ELR (cell line): ENCODE data around the gene HHLA2.
A peak's percentile ranks its signal among the peaks of the same experiment; 100 is the strongest.

Source experiments
- DNase-seq: peaks from one replicate; pipeline ENCODE4 v3.0.0-alpha.2; 2015; ENCODE audit warnings: low read depth

The HHLA2 gene

DNA sequence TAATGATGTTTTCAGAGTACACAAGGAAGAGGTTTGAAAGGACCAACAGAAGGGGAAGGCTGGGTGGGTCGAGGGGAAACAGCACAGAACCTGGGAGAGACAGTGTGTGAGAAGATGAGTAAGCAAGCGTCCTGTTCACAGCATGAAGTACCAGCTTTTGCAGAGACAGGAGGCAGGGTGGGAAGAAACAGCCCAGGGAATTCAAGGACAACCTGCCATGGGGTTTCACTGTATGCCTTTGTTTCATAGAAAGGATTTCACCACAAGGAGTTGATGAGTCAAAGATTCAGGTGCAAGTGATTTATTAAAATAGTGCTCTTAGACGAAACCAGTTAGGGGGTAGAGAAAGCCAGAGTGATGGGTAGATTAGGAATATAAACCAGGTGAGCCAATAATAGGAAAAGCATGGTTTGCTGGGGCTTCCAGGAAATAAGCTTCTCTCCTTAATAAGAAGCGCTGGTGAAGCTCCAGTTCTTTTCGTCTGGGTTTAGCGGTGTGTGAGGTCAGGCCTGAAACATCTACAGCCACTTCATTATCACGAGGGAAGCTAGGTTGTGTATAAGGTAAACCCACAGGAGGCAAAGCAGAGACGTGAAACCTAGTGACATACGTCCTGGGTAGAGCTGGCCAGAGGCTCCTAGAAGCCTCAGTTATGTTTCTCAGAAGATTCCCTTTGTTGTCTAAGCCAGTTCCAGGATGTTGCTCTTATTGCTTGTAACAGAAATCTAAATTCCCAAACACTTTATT lies 3.9 kb downstream of the HHLA2 start:
- no peak for DNase-seq

GRCh38 chr3:108301695-108302404 lies 5.5 kb downstream of the HHLA2 start:
- DNase-seq: peak; percentile 42

DNA sequence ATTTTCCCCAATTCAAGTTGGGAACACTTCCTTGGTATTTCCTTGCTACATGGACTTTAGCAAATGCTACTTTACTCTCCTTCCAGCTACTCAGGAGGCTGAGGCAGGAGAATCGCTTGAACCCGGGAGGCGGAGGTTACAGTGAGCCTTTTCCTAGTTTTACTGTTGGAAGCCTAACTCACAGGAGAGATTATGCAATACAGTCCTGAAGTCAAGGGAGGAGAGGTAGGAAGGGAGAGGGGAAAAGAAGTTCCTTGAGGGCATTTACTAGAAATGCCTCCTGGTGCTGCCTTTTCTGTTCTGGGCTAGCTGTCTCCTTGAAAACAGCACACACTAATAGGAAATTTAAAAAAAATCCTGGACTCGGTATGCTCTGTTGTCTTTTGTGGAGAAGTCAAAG lies 6.2 kb downstream of the HHLA2 start:
- no peak for DNase-seq

DNA sequence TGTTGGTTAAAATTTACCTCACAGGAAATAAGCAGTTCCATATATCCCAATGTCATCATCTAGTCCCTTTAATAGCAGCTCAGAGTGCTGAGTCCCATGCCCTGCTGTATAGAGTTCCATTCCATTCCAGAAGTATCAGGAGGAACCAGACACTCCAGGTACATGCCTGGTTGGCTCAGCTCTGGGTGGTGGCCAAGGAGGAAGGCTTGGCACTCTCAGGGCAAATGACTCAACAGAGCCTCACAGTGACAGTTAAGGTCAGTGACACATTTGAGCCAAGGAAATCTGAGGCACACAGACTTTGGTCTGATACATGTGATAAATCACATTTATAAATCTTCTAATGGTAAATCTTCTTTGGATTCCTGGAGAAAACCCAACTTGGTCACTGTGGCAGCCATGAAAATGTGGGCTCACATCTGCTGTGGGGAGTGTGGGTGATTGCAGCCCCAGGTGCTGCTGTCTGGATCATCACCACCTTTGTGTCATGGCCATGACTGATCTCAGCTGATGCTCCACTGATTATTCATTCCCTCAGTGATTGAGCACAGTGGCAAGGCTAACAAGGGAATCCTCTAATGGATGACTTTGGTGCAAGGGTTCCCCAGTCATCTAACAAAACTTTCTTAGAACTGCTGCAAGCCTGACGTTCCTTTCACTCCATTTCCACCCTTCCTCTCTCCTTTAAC lies 9.3 kb downstream of the HHLA2 start:
- DNase-seq: peak; percentile 49

DNA sequence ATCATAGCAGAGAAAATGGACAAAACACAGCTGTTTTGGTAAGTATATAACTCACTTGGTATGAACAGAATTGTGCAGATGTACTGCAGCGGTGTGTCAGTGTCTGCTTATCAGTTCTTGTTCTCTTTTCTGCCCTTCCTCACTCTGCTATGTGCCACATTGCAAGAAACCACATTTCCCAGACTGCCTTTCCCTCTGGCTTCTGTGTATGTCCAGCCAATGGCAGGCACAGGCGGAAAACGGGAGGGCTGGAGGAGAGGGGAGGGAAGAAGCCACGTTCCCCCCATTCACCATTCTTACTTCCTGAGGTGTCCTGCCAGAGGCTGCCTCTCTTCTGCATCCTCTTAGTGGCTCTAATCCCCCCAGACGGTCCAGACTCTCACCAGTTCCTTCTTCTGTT lies 15.4 kb downstream of the HHLA2 start:
- DNase-seq: no peak

DNA sequence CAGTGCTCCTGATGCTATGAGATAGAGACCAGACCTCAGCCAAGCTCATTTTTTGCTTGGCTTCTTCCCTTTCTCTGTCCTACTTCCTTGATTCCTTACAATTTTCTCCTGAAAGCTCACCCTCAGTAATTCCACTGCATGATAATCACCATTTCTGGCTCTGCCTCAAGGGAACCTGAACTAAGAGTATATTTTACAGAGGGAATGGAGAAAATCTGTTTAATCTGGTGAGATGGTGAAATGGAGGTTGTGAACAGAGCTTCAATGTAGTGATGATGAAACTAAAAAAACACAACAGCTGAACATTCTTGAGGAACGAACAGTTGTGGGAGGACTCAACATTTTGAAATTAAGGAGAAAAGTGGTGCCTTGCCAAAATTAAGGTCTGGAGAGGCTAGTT lies 16.3 kb downstream of the HHLA2 start:
- no peak for DNase-seq

DNA sequence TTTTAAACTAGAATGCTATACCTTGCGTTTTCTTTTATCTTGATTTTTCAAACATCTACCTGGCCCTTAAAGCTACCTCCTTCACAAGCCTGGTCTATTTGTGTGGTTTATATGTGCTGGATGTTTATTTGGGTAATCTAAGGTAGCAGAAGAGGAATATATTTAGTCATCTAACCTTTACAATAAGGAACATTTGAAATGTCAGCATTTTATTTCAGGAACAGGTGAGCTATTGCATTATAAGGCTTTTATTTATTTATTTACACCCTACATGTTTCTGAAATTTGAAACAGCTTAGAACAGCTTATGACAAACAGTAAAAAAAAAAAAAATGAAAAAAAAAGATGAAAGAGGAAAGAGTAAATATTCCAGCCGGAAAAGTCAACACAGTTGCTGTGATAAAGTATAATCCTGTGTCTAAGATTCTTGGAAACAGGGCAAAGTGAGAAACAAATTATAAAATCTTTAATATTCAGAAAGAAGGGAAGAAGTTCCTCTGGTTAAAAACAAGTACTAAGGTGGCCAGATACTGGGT lies 19.5 kb downstream of the HHLA2 start:
- DNase-seq: no peak

DNA sequence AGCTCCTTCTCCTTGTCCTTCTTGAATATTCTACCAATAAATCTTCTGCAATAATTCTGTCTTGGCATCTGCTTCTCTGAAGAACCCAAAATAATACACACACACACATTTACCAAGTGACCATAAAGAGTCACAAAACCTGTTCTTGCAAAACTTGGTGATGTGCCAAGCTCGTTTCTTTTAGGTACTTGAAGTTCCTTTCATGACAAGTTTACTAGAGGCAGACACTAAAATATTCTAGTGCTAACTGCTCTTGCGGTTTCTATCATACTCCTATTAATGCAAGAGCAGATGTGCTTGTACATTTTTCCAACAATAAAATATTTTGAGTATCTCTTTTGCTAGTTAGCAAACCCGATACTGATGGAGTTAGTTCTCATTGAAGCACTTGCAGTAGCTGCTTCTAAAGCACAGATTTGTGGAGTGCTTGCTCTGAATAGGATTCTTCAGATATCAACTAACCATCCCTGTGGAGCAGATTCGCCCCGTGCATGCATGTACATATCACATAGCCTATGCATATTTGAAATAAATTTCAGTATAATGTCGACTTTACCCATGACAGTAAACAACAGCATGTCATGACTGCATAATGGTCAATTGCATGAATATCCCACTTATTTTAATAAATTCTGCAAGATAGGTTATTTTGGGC lies 23.2 kb downstream of the HHLA2 start:
- DNase-seq: no peak

DNA sequence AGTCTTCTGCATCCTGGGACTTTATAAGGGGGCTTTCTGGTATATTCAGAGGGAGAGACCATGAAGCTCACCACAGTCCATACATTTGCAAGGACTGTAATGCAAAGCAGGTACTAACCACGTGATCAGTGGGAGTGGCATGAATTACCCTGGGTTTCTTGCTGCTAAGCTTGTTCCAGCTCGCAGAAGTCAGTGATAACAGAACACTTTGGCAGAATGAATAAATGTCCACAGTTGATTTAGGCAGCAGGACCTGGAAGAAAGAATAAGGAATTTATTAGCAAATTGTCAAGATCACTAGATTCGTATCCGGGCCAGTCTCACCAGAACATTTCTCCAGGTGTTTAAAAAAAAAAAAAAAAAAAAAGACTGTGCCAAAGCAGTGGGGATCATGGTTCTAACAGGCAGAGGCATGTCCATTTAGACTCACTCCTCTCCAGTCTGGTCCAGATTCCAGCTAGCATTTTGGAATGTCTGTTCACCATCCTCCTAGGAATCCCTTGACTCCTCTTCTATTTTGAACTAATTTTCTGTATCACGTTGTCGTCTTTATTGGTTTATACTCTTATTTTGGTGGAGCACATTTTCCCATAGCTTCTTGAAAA lies 24.5 kb downstream of the HHLA2 start:
- DNase-seq: no peak

GRCh38 chr3:108322352-108322751 lies 26.0 kb downstream of the HHLA2 start:
- DNase-seq: no peak

DNA sequence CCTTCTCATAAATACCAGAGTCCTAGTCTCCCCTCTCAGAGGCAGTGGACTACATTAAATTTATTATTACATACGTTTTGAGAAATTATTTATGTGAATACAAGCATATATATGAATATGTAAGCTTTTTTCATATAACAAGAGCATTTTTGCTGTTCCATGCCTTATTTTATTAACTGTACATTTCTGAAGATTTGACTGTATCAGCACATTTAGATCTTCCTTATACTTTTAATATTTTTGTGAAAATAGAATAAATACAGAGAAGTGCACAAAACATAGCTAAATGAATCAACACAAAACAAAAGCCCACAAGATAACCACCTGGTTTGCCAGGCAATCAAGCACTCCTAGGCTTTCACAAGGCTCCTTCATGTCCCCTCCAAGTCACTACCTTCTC lies 27.8 kb downstream of the HHLA2 start:
- no peak for DNase-seq

GRCh38 chr3:108327168-108327567 lies 30.8 kb downstream of the HHLA2 start:
- no peak for DNase-seq

DNA sequence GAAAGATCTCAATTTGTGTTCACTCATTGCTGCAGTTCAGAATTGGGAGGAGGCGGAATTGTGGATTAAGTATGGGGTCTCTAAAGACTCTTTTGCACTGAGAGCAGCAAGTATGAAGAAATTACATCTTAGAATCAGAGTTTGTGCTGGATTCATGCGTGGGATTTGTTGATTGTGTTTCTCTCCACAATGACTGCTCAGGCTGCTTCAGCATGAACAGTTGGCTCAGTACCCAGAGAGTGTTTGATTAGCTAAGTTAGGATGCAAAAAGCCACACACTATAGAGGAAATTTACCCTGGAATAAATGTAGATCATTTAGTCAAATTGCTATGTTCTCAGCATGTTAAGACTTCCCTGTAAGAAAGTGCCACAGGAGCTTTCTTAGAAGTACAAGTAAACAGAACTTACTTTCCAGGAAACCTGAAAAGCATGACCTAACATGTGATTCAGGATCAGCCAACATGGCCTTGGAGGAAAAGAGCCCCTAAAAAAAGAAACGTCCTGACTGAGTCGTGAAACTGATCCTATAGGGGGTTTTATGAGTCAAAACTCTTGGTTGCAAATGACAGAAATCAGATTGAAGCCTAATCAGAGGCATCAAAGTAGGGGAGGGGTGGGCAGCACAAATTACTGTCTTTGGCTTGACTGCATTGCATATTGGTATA lies 32.6 kb downstream of the HHLA2 start:
- no peak for DNase-seq

- DNase-seq: no peak
Observed at GRCh38 chr3:108329508-108329907, 33.2 kb downstream of the HHLA2 start.

DNA sequence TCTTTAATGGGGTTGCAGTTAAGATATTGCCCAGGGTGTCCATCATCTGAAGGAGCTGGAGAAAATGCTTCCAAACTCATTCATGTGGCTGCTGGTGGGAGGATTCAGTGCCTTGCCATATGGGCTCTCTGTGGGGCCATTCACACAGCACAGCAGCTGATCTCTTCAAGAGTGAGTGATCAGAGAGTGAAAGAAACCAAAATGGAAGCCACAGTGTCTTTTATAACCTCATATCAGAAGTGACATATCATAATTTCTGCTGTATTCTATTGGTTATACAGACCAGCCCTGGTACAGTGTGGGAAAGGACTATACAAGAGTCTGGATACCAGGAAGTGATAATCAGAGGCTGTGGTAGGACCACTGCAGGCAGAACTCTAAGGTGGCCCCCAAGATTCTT lies 33.6 kb downstream of the HHLA2 start:
- no peak for DNase-seq

DNA sequence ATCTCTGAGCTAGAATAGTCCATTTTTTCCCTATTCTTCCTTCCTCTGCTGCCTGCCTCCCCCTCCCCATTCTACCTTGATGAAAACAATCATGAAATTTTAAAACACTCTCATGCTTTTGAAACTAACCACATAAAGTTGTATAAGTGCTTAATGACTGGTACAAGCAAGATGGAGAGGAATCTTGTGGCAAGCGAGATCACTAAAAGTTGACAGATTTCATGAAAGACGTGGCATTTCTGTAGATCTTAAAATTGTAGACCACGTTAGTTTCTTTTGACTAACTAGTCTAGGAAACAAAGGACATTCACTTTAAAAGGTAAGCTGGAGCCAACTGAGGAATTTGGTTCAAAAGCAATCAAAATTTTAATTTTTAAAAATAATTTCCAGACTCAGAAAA lies 35.4 kb downstream of the HHLA2 start:
- DNase-seq: no peak

DNA sequence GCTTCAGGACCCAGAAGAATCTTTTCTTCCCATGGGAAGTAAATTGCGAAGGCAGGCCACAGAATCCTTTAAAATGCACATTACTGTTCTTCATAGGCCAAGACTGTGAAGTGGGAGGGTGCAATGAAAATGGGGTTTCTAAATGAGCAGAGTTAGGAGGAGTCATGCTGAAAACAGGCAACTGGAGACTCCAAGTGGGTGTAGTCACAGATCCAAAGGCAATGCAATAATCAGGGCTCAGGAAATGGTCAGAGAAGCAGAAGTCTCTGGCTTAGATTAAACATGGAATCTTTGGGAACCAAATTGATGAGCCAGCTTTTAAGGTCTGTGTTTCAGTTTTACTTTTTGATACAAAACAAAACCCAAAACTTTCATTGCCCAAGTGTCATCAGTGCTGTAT lies 37.6 kb downstream of the HHLA2 start:
- DNase-seq: no peak

GRCh38 chr3:108334701-108335100 lies 38.4 kb downstream of the HHLA2 start:
- peak; percentile 21 for DNase-seq

DNA sequence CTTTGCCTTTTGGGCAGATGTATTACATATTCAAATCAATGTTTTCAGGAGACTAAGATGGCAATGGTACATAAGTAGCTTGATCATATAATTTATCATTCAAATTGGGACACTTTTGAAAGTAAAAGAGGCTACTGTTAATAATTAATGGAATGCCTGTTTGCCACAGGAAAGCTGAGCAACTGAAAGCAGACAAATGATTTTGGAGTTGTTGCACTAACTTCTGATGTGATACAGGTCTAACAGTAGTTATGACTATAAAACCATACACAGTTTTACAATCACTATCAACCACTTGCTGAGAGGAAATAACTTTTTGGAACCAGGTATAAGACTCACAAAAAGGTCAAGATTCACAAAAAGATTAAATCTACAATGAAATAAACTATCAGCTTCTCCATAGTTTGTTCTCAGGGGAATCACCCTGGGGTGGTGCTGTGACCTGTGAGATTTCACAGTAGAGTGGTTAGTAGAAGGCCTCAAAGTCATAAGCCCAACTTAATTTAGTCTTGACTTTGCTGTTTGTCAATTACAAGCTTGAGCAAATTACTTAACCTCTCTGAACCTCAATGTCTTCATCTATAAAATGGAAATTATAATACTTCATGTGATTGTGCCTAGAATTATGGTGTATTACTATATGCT lies 42.7 kb downstream of the HHLA2 start:
- no peak for DNase-seq

DNA sequence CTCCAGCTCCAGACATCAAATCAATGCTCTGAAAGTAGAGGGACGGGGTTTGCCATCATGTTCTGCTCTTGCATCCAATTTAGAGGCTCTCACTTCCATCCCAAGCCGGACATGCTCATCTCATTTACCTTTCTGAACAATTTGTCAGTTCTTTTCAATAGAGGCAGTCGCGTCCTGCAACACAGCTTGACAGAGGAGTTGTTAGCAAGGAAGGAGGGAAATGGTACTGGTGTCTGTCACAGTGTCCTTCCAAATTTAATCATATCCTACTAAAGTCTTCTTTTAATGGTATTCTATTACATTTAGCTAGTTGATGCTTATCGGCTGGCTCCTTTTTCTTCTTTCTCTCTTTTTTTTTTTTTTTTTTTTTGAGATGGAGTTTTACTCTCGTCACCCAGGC lies 45.6 kb downstream of the HHLA2 start:
- DNase-seq: no peak
